PC-3 (cell line): ENCODE results near the gene PLPP6. TPM values are rescaled to one million over a fixed set of nuclear protein-coding genes. Genes with fewer than 3 reads are reported as not detected.
A peak's percentile ranks its signal among the peaks of the same experiment; 100 is the strongest.

Source experiments
- ATAC-seq: fragments of 200-7000 bp; cut with Tn5 transposase; 2 replicates; pipeline ENCODE4 v1.9.1; 2020; ENCODE audit warnings: mild to moderate bottlenecking, moderate library complexity
- BruUV-seq: library from RNA; stranded (reverse); fragments of 400-500 nt; replicated peaks from 2 replicates; lab custom pipeline; 2021; lab: Mats Ljungman, UMichigan
- CTCF ChIA-PET: fragments of 300-600 bp; sonication (Branson Sonifier 250); formaldehyde crosslinking; loops from one replicate; lab custom pipeline; 2022; ENCODE audit warnings: antibody characterized with exemption; lab: Charles Lee
- POLR2A ChIA-PET: fragments of 300-600 bp; sonication (Branson Sonifier 250); formaldehyde crosslinking; loops from one replicate; lab custom pipeline; 2022; ENCODE audit warnings: antibody characterized with exemption; ENCODE audit not compliant: unreplicated experiment; lab: Charles Lee
- DNase-seq: peaks from one replicate; pipeline ENCODE4 v3.0.0-alpha.2; 2015
- H2AFZ ChIP-seq: fragments of 300-600 bp; sonication (generic); 2 replicates; pipeline ENCODE4 v1.6.0; 2016; ENCODE audit warnings: antibody characterized with exemption, low read length
- H3F3A ChIP-seq: fragments of 300-600 bp; sonication (generic); one replicate; pipeline ENCODE4 v1.6.0; 2017; ENCODE audit warnings: antibody characterized with exemption, low read length, control low read depth, mild to moderate bottlenecking; ENCODE audit not compliant: unreplicated experiment
- H3K27ac ChIP-seq: fragments of 300-600 bp; sonication (generic); 2 replicates; pipeline ENCODE4 v1.5.1; 2016; ENCODE audit warnings: mild to moderate bottlenecking, low read length
- H3K27me3 ChIP-seq: fragments of 300-600 bp; sonication (generic); 2 replicates; pipeline ENCODE4 v1.6.1; 2016; ENCODE audit warnings: low read length, mixed read lengths
- H3K36me3 ChIP-seq: fragments of 300-600 bp; sonication (generic); 2 replicates; pipeline ENCODE4 v1.6.1; 2016; ENCODE audit warnings: low read depth, mixed run types, low read length, mixed read lengths
- H3K4me1 ChIP-seq: fragments of 300-600 bp; sonication (generic); 2 replicates; pipeline ENCODE4 v1.5.1; 2016; ENCODE audit warnings: low read length; ENCODE audit not compliant: insufficient read depth
- H3K4me2 ChIP-seq: fragments of 300-600 bp; sonication (generic); 2 replicates; pipeline ENCODE4 v1.6.0; 2016; ENCODE audit warnings: low read length
- H3K4me3 ChIP-seq: fragments of 300-600 bp; sonication (generic); 2 replicates; pipeline ENCODE4 v1.5.1; 2016; ENCODE audit warnings: mild to moderate bottlenecking, low read length, mixed read lengths
- H3K79me2 ChIP-seq: fragments of 300-600 bp; sonication (generic); 2 replicates; pipeline ENCODE4 v1.6.1; 2017; ENCODE audit warnings: low read length, mixed read lengths
- H3K9ac ChIP-seq: fragments of 300-600 bp; sonication (generic); 2 replicates; pipeline ENCODE4 v1.6.0; 2016; ENCODE audit warnings: mild to moderate bottlenecking, low read length
- H3K9me2 ChIP-seq: fragments of 300-600 bp; sonication (generic); replicated peaks from 2 replicates; pipeline ENCODE4 v1.6.1; 2016; ENCODE audit warnings: mixed run types, low read length, mixed read lengths
- H3K9me3 ChIP-seq: fragments of 300-600 bp; sonication (generic); 2 replicates; pipeline ENCODE4 v1.6.1; 2016; ENCODE audit warnings: low read length, mixed read lengths
- H4K20me1 ChIP-seq: fragments of 300-600 bp; sonication (generic); 2 replicates; pipeline ENCODE4 v1.6.1; 2016; ENCODE audit warnings: low read length, mixed read lengths
- EZH2 ChIP-seq: fragments of 300-600 bp; sonication (generic); IDR thresholded peaks from one replicate; pipeline ENCODE4 v1.6.1; 2017; ENCODE audit warnings: antibody characterized with exemption, mild to moderate bottlenecking, low read length; ENCODE audit not compliant: unreplicated experiment
- EZH2phosphoT487 ChIP-seq: fragments of 300-600 bp; sonication (generic); IDR thresholded peaks from 2 replicates; pipeline ENCODE4 v1.6.1; 2018; ENCODE audit warnings: mild to moderate bottlenecking, antibody characterized with exemption, low read length, borderline replicate concordance
- intact Hi-C: fragments of 100-400 bp; cut with micrococcal nuclease; formaldehyde crosslinking; loops from 2 replicates; pipeline ENCODE4 v1.9.0; 2023
- total RNA-seq: library from RNA; depleted of rRNA; stranded (reverse); fragments of >200 nt; gene quantifications from 2 replicates; pipeline ENCODE4 v1.2.3, GENCODE V29; 2014
- TF ChIP-seq, protein P1 (sequence below): fragments of 300-600 bp; sonication (generic); conservative IDR thresholded peaks from 2 replicates; pipeline ENCODE4 v1.5.1; 2017; ENCODE audit warnings: antibody characterized with exemption, low read depth, mild to moderate bottlenecking, low read length

PLPP6 gene
- total RNA-seq, 1 experiment from 2014 or later, result 3.6 TPM

GRCh38 chr9:4690144-4690543 is 28.1 kb downstream of the PLPP6 start:
- Histone ChIP-seq H3K4me3 (no peak overlapping the region), H3K9me3 (no peaks in the 10 kb centered on the region), H3K9ac (no peak overlapping the region), H3K4me2 (no peak overlapping the region), H3K27me3 (no peaks in the 10 kb centered on the region), H3K4me1 (no peaks in the 10 kb centered on the region), H3K9me2 (no peaks in the 10 kb centered on the region), H4K20me1 (no peaks in the 10 kb centered on the region), H3F3A (no peaks in the 10 kb centered on the region), H3K27ac (no peak overlapping the region), H3K36me3 (no peaks in the 10 kb centered on the region; the same call in 1 of the 2 replicates), H3K79me2 (no peaks in the 10 kb centered on the region), H2AFZ (no peak overlapping the region)
- TF ChIP-seq EZH2, result no peak
- no peak for TF ChIP-seq EZH2phosphoT487
- TF ChIP-seq, protein P1, sequence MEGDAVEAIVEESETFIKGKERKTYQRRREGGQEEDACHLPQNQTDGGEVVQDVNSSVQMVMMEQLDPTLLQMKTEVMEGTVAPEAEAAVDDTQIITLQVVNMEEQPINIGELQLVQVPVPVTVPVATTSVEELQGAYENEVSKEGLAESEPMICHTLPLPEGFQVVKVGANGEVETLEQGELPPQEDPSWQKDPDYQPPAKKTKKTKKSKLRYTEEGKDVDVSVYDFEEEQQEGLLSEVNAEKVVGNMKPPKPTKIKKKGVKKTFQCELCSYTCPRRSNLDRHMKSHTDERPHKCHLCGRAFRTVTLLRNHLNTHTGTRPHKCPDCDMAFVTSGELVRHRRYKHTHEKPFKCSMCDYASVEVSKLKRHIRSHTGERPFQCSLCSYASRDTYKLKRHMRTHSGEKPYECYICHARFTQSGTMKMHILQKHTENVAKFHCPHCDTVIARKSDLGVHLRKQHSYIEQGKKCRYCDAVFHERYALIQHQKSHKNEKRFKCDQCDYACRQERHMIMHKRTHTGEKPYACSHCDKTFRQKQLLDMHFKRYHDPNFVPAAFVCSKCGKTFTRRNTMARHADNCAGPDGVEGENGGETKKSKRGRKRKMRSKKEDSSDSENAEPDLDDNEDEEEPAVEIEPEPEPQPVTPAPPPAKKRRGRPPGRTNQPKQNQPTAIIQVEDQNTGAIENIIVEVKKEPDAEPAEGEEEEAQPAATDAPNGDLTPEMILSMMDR, result no peak
- BruUV-seq, result no TSS peak
- ChIA-PET CTCF (no interaction called here), POLR2A (no interaction called here)
- no peak for DNase-seq
- no peak for ATAC-seq
- intact Hi-C loops, result no loop called here

GRCh38 chr9:4691795-4692194 is 29.7 kb downstream of the PLPP6 start:
- TF ChIP-seq EZH2phosphoT487, result no peak
- TF ChIP-seq, protein P1, result no peak
- no peak for TF ChIP-seq EZH2
- H3K9ac ChIP-seq, result no peak overlapping the region
- ChIA-PET POLR2A (no interaction called here), CTCF (no interaction called here)
- no peaks in the 10 kb centered on the region for H3K27me3 ChIP-seq
- no peak overlapping the region for H3K4me3 ChIP-seq
- H3K9me3 ChIP-seq, result no peaks in the 10 kb centered on the region
- ATAC-seq (no peak), DNase-seq (no peak)
- no peaks in the 10 kb centered on the region; the same call in 1 of the 2 replicates for H3K36me3 ChIP-seq
- H2AFZ ChIP-seq, result no peak overlapping the region
- no peaks in the 10 kb centered on the region for H3K4me1 ChIP-seq
- no peaks in the 10 kb centered on the region for H3K9me2 ChIP-seq
- no peaks in the 10 kb centered on the region for H4K20me1 ChIP-seq
- H3K27ac ChIP-seq, result no peak overlapping the region
- H3F3A ChIP-seq, result no peaks in the 10 kb centered on the region
- no TSS peak for BruUV-seq
- intact Hi-C loops, result no loop called here
- no peak overlapping the region for H3K4me2 ChIP-seq
- no peaks in the 10 kb centered on the region for H3K79me2 ChIP-seq

GRCh38 chr9:4700091-4700490 is 38.0 kb downstream of the PLPP6 start:
- ATAC-seq, result peak; percentile 46; the same call in 1 of the 2 replicates
- no peak overlapping the region for H2AFZ ChIP-seq

More at GRCh38 chr9:4700091-4700490, 38.0 kb downstream of the PLPP6 start:
- TF ChIP-seq EZH2 (no peak), EZH2phosphoT487 (no peak)
- TF ChIP-seq, protein P1, result no peak
- H3K9me3 ChIP-seq, result no peaks in the 10 kb centered on the region
- ChIA-PET CTCF (no interaction called here), POLR2A (no interaction called here)
- intact Hi-C loops, result no loop called here
- no peaks in the 10 kb centered on the region for H3K27me3 ChIP-seq
- DNase-seq, result peak; percentile 28
- BruUV-seq, result no TSS peak
- H3K4me3 ChIP-seq, result no peak overlapping the region
- H3K9me2 ChIP-seq, result no peaks in the 10 kb centered on the region
- no peak overlapping the region for H3K27ac ChIP-seq
- peaks cover 10% of the 10 kb centered on the region; the same call in 1 of the 2 replicates for H3K4me1 ChIP-seq
- H3K4me2 ChIP-seq, result no peak overlapping the region
- H3K79me2 ChIP-seq, result no peaks in the 10 kb centered on the region
- no peak overlapping the region for H3K9ac ChIP-seq
- H3F3A ChIP-seq, result no peaks in the 10 kb centered on the region
- no peaks in the 10 kb centered on the region for H4K20me1 ChIP-seq
- H3K36me3 ChIP-seq, result peaks cover 18% of the 10 kb centered on the region
